Measurements from ENCODE around the gene PHYKPL.

PHYKPL gene

GRCh38 chr5:178232124-178232919 lies at the start of gene PHYKPL:
PHYKPL (minus strand) TSS chr5:178232802; CDS start chr5:178232550, 252 bp downstream.
- DNase-seq (ENCODE audit: low spot score) = no peak

- DNase-seq (ENCODE audit: low spot score) = no peak
These were observed 49.8 kb upstream of the PHYKPL start for GRCh38 chr5:178282391-178282790.

- DNase-seq (ENCODE audit: low spot score) = no peak
These were observed 48.7 kb upstream of the PHYKPL start for GRCh38 chr5:178281331-178281730.

GRCh38 chr5:178280631-178281030 lies 48.0 kb upstream of the PHYKPL start:
- no peak for DNase-seq (ENCODE audit: low spot score)

DNA sequence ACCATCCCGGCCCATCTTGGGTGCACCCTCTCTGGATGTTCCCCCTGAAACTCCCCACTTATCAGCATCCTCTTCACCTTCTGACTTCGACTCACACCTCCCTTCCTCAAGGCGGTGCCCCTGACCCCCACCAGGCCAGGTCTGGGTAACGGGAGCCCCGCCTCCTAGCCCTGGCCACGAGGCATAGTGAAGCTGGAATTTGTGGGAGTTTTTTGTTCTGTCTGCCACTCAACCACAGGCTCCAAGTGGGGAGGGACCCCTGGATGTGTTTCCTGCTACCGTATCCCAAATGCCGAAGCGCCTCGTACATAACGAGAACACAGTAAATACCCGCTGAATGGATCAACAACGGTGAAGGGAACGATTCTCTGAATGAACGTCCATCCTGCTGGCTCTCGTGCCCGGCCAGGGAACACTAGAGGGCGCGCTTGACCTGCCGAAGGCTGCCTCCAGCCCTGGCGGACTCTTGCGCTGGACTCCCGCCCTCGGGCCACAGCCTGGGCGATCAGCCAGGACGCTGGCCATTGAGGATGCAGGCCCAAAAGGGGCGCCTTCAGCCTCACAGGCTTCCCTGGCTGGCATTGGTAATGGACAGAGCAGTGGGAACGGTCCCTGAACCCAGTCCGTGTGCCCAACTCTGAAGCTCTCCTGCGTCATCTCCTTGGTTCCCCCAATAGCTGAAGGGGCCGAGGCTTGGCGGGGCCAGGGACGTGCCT lies 47.3 kb upstream of the PHYKPL start:
- DNase-seq (ENCODE audit: low spot score) = peak; percentile 82

DNA sequence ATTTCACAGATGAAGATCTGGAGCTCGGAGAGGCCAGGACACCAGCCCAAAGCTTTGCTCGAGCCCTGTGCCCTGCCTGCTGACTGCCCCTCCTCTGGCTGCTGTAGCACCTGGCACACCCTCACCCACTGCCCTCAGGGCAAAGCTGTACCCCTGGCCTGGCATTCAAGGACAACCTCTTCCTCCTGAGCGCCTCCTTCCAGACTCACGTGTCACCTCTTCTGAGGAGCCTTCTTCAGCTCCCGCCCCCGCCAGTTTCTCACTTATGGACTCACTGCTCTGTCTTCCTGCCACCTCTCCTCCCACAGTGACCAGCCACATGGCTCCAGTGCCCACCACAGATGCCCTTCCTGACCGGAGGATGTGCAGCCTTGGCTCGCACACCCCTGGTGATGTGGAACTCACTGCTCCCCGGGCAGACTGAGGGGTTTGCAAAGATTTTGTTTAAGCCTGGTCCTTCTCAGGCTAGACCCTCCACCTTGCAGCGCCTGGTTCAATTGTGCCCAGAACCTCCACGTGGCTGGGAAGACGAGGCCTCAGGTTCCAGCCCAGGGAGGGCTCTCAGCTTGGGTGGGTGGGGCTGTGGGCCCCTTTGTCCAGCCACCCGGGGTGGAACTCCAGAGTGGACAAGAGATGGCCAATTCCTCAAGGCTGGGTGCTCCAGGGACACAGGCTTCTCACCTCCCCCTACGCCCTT lies 46.6 kb upstream of the PHYKPL start:
- no peak for DNase-seq (ENCODE audit: low spot score)

DNA sequence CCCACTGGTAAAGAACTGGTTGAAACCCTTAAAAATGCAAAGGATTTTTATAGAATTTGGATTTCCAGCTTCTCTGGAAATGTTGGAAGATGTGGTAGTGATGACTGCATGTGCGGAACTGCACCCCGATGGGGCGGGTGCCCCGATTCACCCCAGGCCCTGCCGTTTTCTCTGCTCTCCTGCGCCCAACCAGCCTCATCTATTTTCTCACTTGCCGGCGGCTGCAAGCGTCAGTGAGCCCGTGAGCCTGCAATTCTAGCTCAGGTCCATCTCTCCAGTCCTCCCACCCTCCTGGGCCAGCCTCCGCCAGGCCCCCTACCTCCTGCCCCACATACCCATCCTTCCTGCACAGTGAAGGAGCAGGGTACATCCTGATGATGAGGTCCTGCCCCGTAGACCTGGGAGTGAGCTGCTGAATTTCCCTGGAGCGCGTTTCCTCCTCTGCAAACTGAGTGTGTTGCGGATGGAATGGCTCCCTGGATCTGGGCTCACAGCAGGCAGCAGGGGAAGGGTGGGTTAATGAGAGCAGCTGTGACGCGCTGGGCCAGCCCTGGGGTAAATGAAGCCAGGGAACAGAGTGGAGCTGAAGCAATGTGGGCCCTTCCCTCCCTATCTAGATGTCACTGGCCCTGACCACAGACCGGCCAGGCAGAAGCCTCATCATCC lies 45.9 kb upstream of the PHYKPL start:
- no peak for DNase-seq (ENCODE audit: low spot score)

DNA sequence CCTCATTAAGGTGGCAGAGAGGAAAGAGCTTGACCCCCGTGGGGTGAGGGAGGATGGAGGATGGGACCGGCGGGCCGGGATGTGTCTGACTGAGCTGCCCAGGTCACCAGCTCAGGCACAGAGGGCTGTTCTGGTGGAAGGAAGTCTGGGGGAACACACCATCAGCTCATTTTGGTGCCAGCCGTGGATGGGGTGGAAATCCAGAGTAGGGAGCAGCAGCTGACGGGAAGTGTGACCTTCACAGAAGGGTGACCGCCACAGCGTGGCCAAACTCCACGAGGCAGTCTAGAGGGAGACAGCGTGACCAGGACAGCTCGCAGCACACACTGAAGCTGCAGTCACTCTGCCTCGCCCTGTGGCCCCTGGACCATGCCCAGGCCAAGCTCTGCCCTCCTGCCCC lies 45.3 kb upstream of the PHYKPL start:
- no peak for DNase-seq (ENCODE audit: low spot score)

DNA sequence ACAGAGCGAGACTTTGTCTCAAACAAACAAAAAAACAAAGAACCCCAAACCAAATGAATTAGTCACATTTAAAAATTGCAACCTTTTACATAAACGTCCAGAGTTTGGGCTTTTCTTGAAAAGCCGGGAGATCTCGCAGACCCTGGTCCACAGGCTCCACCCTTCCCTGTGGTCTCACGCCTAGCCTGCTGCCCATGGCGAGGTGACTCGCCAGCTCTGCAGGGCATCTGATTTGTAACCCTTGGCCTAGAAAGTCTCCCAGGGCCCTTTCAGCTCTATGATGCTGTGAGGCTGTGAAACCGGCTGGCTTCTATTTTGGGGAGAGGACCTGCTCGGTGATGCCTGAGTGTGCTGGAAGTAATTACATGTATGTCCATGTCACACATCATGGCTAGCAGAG lies 44.7 kb upstream of the PHYKPL start:
- no peak for DNase-seq (ENCODE audit: low spot score)

DNA sequence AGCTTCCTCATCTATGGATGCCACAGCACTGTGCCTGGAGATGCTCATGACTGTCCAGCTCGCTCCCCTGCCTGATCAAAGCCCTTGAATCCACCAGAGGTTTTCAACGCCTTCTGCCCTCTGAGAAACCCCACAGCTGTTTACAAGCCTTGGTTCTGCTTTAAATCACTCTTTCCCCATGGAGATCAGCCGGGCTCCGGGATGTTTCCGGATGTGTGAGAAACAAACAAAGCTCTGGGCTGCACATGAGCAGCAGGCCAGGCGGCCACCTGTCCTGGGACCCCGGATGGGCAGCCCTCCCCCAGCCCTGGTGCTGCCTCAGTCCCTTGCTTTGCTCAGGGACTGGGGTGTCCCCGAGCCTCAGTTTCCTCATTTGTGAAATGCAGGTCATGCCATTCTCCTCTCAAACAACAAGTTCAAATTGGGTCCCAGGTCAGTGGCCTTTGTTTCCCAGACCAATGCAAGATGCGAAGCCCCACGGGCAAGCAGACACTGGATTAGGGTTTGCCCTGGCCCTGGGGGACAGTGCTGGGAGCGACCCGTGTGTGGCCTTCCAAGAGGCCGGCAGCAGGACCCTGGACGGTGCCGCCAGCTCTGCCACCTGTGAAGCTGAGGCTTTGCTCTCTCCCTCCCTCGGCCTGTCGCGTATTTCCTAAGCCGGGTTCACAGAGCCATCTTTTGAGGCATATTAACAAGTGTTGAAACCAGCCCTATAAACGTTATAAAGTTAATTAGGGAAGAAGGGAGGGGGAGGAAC lies 42.4 kb upstream of the PHYKPL start:
- DNase-seq (ENCODE audit: low spot score) = no peak

GRCh38 chr5:178273665-178274541 lies 41.3 kb upstream of the PHYKPL start:
- DNase-seq (ENCODE audit: low spot score) = no peak

DNA sequence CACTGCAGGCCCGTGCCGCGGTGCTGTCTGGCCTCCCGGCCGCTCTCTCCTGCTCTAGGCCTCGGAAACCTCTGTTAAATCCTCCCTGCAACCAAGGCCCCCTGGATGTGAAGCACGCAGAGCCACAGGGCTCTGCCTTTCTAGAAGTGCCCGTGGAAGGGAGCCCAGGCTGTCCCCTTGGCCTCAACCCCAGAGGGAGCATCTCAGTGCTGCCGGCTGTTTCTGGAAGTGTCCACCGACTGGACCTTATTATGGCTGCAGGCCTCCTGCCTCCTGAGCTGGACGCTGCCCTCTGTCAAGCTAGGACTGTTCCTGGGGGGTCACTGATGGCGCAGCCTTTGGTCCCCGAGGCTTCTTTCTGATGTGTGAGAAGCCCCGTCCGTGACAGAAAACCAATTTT lies 40.4 kb upstream of the PHYKPL start:
- no peak for DNase-seq (ENCODE audit: low spot score)

- DNase-seq (ENCODE audit: low spot score) = no peak
These were observed 40.0 kb upstream of the PHYKPL start for GRCh38 chr5:178272591-178272990.

GRCh38 chr5:178271726-178272479 lies 39.3 kb upstream of the PHYKPL start:
- no peak for DNase-seq (ENCODE audit: low spot score)

DNA sequence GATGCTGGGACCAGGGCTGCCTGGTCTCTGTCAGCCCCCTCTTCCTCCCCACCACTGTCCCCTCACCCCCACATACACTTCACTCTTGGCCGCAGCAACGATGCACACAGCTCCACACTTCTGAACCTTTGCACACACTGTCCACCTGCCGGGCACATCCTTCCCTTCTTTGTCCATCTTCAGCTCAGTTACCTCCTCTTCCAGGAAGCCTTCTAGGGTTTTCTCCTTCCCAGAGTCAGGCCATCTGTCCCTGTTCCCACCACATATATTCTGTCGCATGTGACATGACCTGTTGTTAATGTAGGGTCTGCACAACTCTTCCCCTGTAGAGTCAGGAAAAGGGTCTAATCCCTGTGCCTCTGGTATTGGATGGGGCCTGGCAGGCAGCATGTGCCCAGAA lies 38.6 kb upstream of the PHYKPL start:
- DNase-seq (ENCODE audit: low spot score) = no peak

DNA sequence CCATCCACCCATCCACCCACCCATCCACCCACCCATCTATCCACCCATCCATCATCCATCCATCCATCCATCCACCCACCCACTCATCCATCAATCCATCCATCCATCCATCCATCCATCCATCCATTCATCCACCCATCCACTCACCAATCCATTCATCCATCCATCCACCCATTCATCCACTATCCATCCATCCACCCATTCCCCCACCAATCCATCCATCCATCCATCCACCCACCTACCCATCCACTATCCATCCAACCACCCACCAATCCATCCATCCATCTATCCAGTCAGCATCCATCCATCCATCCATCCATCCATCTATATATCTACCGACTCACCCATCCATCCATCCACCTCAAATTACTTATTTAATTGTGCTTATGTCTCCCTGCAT lies 36.9 kb upstream of the PHYKPL start:
- no peak for DNase-seq (ENCODE audit: low spot score)

DNA sequence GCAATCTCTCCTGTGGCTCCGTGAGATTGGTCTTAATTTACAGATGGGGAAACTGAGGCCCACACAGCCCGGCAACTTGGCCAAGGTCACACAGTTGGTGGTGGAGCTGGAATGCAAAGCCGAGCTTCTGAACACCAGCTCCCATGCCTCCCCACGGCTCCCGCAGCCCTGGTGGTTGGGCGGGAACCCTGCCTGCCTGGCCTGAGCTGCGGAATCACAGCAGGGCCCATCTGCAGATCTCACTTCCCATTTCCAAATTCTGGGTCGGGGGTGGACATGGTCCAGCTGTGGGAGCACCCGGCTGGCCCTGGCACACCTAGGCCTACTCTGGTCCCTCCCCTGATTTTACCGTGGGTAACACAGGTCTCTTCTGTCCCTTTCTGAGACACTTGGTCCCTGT lies 35.3 kb upstream of the PHYKPL start:
- no peak for DNase-seq (ENCODE audit: low spot score)

DNA sequence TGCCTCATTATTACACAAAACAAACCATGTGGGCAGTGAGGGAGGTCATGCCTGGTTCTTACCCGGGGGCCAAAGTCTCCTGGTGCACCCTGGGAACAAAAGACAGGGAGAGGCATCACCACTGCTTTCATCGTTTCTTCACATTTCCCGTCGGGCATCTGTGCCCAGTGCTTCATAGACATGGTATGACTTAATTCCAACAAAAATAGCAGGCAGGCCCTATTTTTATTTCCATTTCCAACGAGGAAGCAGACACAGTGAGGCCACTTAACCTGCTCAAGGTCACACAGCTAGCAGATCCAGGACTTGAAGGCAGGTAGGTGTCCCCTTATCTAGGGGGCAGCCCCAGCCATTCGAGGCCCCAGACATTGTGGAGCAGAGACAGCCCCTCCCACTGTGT lies 34.6 kb upstream of the PHYKPL start:
- DNase-seq (ENCODE audit: low spot score) = no peak

DNA sequence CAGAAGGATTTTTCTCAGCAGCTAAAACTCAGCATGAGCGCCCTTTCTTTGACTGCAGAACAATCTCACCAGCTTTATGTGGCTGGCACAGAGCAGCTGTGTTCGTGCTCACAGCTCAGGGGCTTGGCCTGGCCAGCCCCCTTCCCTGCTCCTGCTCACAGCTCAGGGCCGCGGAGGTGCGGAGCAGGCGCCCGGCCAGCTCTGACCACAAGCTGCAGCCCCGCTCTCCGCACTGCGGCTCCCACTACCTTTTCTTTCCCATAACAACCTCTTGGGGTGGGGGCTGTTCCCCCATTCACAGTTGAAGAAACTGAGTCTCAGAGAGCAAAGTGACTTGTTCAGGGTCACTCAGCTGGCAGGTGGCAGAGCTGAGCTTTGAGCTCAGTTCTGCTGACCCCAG lies 34.0 kb upstream of the PHYKPL start:
- DNase-seq (ENCODE audit: low spot score) = no peak

DNA sequence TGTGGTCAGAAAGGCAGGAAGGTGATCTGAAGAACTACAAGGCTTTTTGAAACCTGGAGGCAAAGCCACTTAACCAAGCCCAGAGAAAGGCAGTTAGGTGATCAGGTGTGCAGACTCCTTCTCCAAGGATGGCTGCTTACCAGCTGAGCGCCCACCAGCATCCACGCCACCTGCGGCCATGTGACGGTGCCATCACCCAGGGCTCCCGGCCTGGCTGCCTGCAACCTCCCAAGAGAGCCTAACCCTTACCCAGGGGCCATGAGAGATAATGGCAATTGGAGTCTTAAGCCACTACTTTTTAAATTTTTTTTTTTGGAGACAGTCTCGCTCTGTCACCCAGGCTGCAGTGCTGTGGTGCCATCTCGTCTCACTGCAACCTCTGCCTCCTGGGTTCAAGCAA lies 33.1 kb upstream of the PHYKPL start:
- DNase-seq (ENCODE audit: low spot score) = no peak
